A375 (cell line): Measurements from ENCODE around the gene ECPAS. TPM values are rescaled to one million over a fixed set of nuclear protein-coding genes. Genes with fewer than 3 reads are reported as not detected.

Experiments used
- small RNA-seq: library from RNA; depleted of rRNA; stranded (forward); fragments of <200 nt; gene quantifications from one replicate; pipeline ENCODE3, GENCODE V24; 2014
- total RNA-seq: library from RNA; depleted of rRNA; stranded (reverse); fragments of >200 nt; shearing (Covaris generic); gene quantifications from 2 replicates; pipeline ENCODE4 v1.2.3, GENCODE V29; 2014; rRNA removed

The ECPAS gene
- total RNA-seq: 140 and 158 TPM in 2 replicates

GRCh38 chr9:111483858-111484571 is at the start of gene ECPAS:
TSS of gene ECPAS (minus strand) at chr9:111484383. CDS start at chr9:111472918, 11,465 bp downstream.

GRCh38 chr9:111525056-111525977 is 41.1 kb upstream of the ECPAS start, which contains the start of gene ZNF483:
TSS of gene ZNF483 (plus strand) at chr9:111525179. CDS start at chr9:111527396, 2,217 bp downstream.

GRCh38 chr9:111330124-111330523 is 154.1 kb downstream of the ECPAS start, which contains the start of gene OR2K2:
TSS of gene OR2K2 (minus strand) at chr9:111330224. CDS start at chr9:111328433, 1,791 bp downstream.

Small RNAs within 50 kb of the gene (small RNA-seq; reads per million reads assigned to genes)
- not detected for gene RNA5SP294

Other genes starting within 250 kb of the ECPAS start
- not detected in 2 replicates for gene OR2K2, start 154.2 kb downstream of the ECPAS start, total RNA-seq
- 3.3 and 3.8 TPM in 2 replicates for gene ZNF483, start 40.8 kb upstream of the ECPAS start, total RNA-seq
- 24.8 and 26.4 TPM in 2 replicates for gene PTGR1, start 115.3 kb upstream of the ECPAS start, total RNA-seq
- gene DNAJC25, start 147.0 kb upstream of the ECPAS start, total RNA-seq: 7.5 and 11.7 TPM in 2 replicates
- 32.1 and 34.3 TPM in 2 replicates for gene GNG10, start 177.2 kb upstream of the ECPAS start, total RNA-seq